Esophagus squamous epithelium (tissue), 5 donors: ENCODE data around the gene LOXL1. TPM values are rescaled to one million over a fixed set of nuclear protein-coding genes. Genes with fewer than 3 reads are reported as not detected.
A peak's percentile ranks its signal among the peaks of the same experiment; 100 is the strongest.
"Not testable (repeated sequence)": the region's sequence is repeated elsewhere in the genome, so short reads cannot be mapped to it uniquely, and the experiment has no call there.

Experiments used
- DNase-seq: peaks from one replicate; lab custom pipeline; 2025; lab: John Stamatoyannopoulos, UW
- H3K27ac ChIP-seq, 4 donors: fragments of 200-600 bp; sonication (generic); one replicate each; pipeline ENCODE4 v1.5.1; 2016 to 2019; ENCODE audit warnings: mild to moderate bottlenecking in 1 of 4
- H3K27me3 ChIP-seq, 4 donors: fragments of 200-600 bp; sonication (generic); 1 replicate in 3 of 4; 2 replicates in 1 of 4; pipeline versions ENCODE4 v1.5.1 to v1.6.0; 2017 to 2021; ENCODE audit warnings: antibody characterized with exemption in 1 of 4
- H3K36me3 ChIP-seq, 3 donors: fragments of 200-600 bp; sonication (generic); one replicate each; pipeline ENCODE4 v1.5.1; 2016 to 2019
- H3K4me1 ChIP-seq, 3 donors: fragments of 200-600 bp; sonication (generic); one replicate each; pipeline ENCODE4 v1.5.1; 2017 to 2019
- H3K4me3 ChIP-seq, 4 donors: fragments of 200-600 bp; sonication (generic); 1 replicate in 3 of 4; 2 replicates in 1 of 4; pipeline ENCODE4 v1.5.1; 2016 to 2019; ENCODE audit warnings: mild to moderate bottlenecking in 2 of 4, moderate library complexity in 1 of 4
- H3K9me3 ChIP-seq, 3 donors: fragments of 200-600 bp; sonication (generic); one replicate each; pipeline ENCODE4 v1.5.1; 2016 to 2019
- POLR2A ChIP-seq, 4 donors: fragments of 450-650 bp; IDR thresholded peaks; one replicate each; pipeline ENCODE4 v1.6.1; 2017; ENCODE audit warnings: antibody characterized with exemption in 4 of 4, mild to moderate bottlenecking in 4 of 4, moderate library complexity in 3 of 4
- WGBS, 2 donors: methylation state at CpG; one replicate each; pipeline ENCODE4 v1.1.5; 2018; 5-methylcytosine and 5-hydroxymethylcytosine counted together
- intact Hi-C: fragments of 100-400 bp; cut with DNase I; formaldehyde crosslinking; loops from one replicate; pipeline ENCODE4 v1.15.0; 2022
- total RNA-seq, 4 donors: library from RNA; depleted of rRNA; stranded (reverse); fragments of >200 nt; gene quantifications; one replicate each; pipeline ENCODE4 v1.1.0, GENCODE V29; 2016
- TF ChIP-seq, protein P1 (sequence below), 6 experiments: fragments of 450-650 bp in 4 of 6; fragments of 200-600 bp in 2 of 6; sonication (generic) in 2 of 6; IDR thresholded peaks; one replicate each; pipeline ENCODE4 v1.5.1; 2016 to 2019; ENCODE audit warnings: antibody characterized with exemption in 6 of 6, mild to moderate bottlenecking in 4 of 6, moderate library complexity in 4 of 6
- donor health status: DM: yes; HTN: yes; CAD: no.

LOXL1 gene
- total RNA-seq, 4 donors from 2014 or later: 4.3 to 7.7 (median 6.3) TPM

DNA sequence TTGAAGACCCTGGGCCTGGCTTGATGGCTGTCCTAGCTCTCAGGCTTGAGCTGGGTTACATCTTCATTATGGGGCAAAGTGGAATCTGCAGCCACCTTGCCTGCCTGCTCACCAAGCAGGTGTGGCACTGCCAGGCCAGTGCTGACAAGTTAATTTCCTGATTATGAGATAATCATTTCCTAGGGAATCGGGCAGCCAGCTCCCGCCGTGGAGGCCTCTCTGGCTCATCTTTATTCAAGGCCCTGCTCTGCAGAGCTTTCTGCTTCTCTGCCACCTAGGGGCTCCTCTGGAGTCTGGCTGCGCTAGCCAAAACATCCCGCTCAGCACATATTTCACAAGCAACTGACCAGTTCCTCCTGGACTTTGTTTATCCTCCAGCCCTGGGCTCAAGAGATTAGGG is 9.9 kb downstream of the LOXL1 start:
- WGBS, 2 donors: 20% methylated on average over 2 of the region's 5 CpGs; no CpG with 5 or more reads in 1 of the 2 donors
- no peaks in the 10 kb centered on the region for H3K27me3 ChIP-seq
- no peak for TF ChIP-seq POLR2A (IDR thresholded peaks at IDR 0.05)
- TF ChIP-seq, protein P1, sequence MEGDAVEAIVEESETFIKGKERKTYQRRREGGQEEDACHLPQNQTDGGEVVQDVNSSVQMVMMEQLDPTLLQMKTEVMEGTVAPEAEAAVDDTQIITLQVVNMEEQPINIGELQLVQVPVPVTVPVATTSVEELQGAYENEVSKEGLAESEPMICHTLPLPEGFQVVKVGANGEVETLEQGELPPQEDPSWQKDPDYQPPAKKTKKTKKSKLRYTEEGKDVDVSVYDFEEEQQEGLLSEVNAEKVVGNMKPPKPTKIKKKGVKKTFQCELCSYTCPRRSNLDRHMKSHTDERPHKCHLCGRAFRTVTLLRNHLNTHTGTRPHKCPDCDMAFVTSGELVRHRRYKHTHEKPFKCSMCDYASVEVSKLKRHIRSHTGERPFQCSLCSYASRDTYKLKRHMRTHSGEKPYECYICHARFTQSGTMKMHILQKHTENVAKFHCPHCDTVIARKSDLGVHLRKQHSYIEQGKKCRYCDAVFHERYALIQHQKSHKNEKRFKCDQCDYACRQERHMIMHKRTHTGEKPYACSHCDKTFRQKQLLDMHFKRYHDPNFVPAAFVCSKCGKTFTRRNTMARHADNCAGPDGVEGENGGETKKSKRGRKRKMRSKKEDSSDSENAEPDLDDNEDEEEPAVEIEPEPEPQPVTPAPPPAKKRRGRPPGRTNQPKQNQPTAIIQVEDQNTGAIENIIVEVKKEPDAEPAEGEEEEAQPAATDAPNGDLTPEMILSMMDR (IDR thresholded peaks at IDR 0.05): no peak
- DNase-seq: no peak
- intact Hi-C loops: no loop called here
- H3K4me1 ChIP-seq: peaks cover 8 to 45% (median 23%) of the 10 kb centered on the region in 3 donors
- H3K36me3 ChIP-seq: no peaks in the 10 kb centered on the region
- H3K27ac ChIP-seq: peak overlapping the region in 2 of 4 donors; percentile 30 to 59
- no peak overlapping the region for H3K4me3 ChIP-seq
- no peaks in the 10 kb centered on the region for H3K9me3 ChIP-seq

DNA sequence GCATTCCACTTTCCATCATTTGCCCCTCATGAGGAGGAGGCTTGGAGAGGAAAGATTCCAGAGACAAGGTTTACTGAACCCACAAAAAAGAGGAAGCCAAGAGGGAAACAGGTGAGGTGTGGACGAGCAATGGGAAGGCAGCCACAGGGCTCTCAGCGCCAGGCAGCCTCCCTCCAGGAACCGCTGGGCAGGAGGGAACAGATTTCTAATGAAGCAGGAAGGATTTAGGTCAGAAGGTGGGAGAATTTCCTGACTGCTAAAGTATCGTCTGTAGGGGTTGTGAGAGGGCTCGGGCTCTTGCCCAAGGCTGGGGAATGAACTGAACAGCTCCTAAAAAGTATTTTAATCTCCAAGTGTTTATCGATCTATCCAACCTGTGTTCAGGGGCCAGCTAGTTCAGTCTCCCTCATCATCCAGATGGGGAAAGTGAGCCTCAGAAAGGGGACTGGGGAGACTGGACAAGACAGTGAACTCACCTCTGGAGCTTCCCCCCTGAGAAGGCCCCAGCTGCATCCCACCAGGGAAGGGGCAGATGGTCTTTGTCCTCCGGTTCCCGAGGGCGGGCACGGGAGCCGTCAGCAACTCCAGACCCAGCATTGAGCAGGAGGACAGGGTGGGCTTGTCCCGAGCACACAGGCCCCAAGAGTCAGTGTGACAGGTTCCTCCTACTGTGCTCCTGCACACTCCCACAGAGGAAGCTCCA is 10.5 kb downstream of the LOXL1 start:
- H3K4me1 ChIP-seq: peaks cover 9 to 46% (median 28%) of the 10 kb centered on the region in 3 donors
- 46 to 55% methylated on average over 5 to 7 of the region's 12 CpGs for WGBS, 2 donors

DNA sequence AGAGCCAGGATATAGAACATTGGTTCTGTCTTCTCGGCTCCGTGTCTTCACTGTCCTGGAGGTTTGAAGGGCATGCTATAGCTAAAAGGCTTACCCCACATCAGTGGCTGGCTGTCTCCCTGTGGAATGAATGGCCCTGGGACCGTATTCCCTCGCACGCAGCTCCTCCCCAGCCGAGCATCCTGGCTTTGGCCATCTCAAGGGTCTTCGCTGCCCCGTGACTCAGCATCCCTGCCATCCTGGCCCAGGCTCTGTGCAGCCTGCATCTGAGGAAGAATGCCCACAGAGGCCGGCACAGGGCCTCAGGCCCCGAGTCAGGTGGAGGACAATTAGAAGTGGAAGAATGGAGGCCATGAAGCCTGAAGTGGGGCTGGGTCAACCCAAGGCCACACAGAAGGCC is 11.0 kb downstream of the LOXL1 start:
- no peak for DNase-seq
- Histone ChIP-seq H3K9me3 (no peaks in the 10 kb centered on the region), H3K36me3 (no peaks in the 10 kb centered on the region), H3K27me3 (no peaks in the 10 kb centered on the region), H3K27ac (no peak overlapping the region), H3K4me1 (peaks cover 11 to 52% (median 33%) of the 10 kb centered on the region in 3 donors), H3K4me3 (no peak overlapping the region)
- intact Hi-C loops: no loop called here
- TF ChIP-seq POLR2A (IDR thresholded peaks at IDR 0.05): no peak
- TF ChIP-seq, protein P1 (IDR thresholded peaks at IDR 0.05): no peak
- 48% methylated on average over 3 of the region's 10 CpGs; no CpG with 5 or more reads in 1 of the 2 donors for WGBS, 2 donors

More for the DNA sequence above, 10.5 kb downstream of the LOXL1 start:
- no peak for TF ChIP-seq POLR2A (IDR thresholded peaks at IDR 0.05)
- TF ChIP-seq, protein P1 (IDR thresholded peaks at IDR 0.05): no peak
- Histone ChIP-seq H3K4me3 (no peak overlapping the region), H3K27me3 (no peaks in the 10 kb centered on the region), H3K27ac (peak overlapping the region in 3 of 4 donors; percentile 1 to 59 (median 30)), H3K9me3 (no peaks in the 10 kb centered on the region), H3K36me3 (no peaks in the 10 kb centered on the region)
- intact Hi-C loops: no loop called here
- DNase-seq: no peak

DNA sequence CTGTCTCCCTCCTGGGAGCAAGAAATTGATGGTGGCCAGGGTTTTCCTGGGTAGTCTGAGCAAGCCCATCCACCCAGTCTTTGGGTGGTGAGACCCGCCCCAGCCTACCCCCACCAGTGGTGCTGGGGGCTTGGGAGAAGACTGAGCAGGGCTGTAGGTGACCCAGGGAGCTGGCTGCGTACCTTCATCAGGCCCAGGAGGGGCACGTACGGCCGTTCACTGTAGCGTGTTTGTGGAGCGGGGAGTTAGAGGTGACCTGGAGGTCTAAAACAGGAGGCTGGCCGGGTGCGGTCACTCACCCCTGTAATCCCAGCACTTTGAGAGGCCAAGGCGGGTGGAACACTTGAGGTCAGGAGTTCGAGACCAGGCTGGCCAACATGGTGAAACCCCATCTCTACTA is 11.5 kb downstream of the LOXL1 start:
- intact Hi-C loops: no loop called here
- 88 to 94% methylated on average over 8 of the region's 11 CpGs for WGBS, 2 donors
- Histone ChIP-seq H3K4me1 (peaks cover 11 to 56% (median 35%) of the 10 kb centered on the region in 3 donors), H3K9me3 (no peaks in the 10 kb centered on the region), H3K27me3 (no peaks in the 10 kb centered on the region), H3K36me3 (no peaks in the 10 kb centered on the region), H3K4me3 (no peak overlapping the region), H3K27ac (no peak overlapping the region)
- DNase-seq: no peak
- TF ChIP-seq POLR2A (IDR thresholded peaks at IDR 0.05): no peak
- TF ChIP-seq, protein P1 (IDR thresholded peaks at IDR 0.05): no peak

DNA sequence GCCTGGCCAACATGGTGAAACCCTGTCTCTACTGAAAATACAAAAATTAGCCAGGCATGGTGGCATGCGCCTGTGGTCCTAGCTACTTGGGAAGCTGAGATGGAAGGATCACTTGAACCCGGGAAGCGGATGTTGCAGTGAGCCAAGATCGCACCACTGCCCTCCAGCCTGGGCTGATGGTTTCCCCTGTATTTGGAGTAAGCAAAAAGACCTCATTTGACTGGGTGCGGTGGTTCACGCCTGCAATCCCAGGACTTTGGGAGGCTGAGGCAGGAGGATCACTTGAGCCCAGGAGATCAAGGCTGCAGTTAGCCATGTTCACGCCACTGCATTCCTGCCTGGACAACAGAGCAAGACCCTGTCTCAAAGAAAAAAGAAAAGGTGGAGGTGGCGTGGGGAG is 12.3 kb downstream of the LOXL1 start:
- peaks cover 11 to 57% (median 35%) of the 10 kb centered on the region in 3 donors for H3K4me1 ChIP-seq
- H3K9me3 ChIP-seq, H3K27ac ChIP-seq, H3K36me3 ChIP-seq, H3K4me3 ChIP-seq, H3K27me3 ChIP-seq, intact Hi-C loops, DNase-seq: not testable (repeated sequence)
- 89 to 92% methylated on average over 8 of the region's 8 CpGs for WGBS, 2 donors
